GM19240 (cell line): ENCODE results near the gene BHLHE23.

Experiments
- DNase-seq: peaks from one replicate; pipeline ENCODE4 v3.0.0; 2011; ENCODE audit warnings: low spot score; ENCODE audit not compliant: insufficient read length

Gene BHLHE23

GRCh38 chr20:62991863-62992262 is 14.9 kb downstream of the BHLHE23 start:
- DNase-seq: no peak

- DNase-seq: no peak
Measured at GRCh38 chr20:62991196-62991807, 15.5 kb downstream of the BHLHE23 start.

DNA sequence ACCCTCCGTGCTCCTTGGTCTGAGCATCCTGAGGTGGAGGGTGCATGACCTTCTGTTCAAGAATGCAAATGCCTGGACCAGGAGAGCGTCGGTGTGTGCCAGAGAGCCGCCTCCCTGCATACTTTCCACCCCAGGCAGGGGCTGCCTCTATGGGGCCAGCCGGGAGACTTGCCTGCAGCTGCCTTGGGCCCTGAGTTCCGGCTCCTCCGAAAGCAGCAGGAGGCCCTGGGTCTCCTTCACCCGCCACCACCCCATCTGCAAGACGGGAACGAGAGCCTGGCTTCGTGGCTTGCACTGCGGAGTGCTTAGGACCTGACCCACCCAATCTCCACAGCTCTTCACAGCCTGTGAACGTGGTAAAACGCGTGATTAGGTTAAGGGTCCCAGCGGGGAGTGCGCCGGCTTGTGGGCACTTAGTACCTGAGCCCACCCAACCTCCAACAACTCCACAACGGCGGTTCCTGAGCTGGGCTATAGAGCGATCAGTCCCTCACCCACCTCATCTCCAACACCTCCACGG is 16.4 kb downstream of the BHLHE23 start:
- no peak for DNase-seq

DNA sequence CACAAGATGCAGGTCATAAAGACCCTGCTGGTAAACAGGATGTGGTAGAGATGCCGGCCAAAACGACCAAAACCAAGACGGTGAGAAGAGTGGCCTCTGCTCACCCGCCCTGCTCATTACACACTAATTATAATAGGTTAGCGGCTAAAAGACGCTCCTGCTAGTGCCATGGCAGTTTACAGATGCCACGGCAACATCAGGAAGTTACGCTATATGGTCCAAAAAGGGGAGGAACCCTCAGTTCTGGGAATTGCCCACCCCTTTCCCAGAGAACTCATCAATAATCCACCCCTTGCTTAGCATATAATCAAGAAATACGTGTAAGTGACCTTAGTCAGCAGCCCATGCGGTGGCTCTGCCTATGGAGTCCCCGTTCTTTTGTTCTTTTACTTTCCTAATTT is 17.6 kb downstream of the BHLHE23 start:
- DNase-seq: no peak

DNA sequence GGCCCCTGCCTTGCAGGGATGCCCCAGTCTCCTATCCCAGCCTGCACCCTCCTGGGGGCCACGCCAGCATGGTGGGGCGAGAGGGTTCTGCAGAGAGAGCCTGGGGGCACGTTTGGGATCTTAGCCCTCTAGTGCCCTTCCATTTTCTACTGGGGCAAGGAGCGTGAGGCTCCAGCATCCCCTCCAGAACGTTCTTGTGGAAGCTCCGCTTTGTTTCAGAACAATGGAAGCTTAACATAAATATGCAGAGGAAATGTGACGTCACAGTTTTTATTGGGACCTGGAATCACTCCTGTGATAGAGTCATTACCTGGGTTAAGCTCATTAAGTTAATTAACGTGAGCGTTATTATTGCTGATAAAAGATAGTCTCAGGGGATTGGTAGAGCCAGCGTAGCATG is 19.6 kb downstream of the BHLHE23 start:
- DNase-seq: no peak

DNA sequence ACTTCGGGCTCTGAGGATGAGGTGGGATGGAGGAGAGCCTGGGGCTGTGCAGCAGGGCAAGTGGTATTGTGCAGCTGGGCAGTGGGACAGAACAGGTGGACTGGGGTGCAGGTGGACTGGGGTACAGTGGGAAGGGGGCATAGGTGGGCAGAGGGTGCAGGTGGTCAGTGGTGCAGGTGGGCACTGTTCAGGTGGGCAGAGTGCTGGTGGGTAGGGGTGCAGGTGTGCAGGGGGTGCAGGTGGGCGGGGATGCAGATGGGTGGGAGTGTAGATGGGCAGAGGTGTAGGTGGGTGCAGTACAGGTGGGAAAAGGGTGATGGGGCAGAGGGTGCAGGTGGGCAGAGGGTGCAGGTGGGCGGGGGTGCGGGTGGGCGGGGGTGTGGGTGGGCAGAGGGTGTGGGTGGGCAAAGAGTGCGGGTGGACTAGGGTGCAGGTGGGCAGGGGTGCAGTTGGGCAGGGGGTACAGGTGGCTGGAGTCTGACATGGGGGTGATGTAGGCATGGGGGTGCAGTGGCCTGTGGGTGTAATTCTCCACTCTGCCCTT is 20.4 kb downstream of the BHLHE23 start:
- DNase-seq: no peak

- DNase-seq: no peak
Measured at GRCh38 chr20:62985444-62985778, 21.4 kb downstream of the BHLHE23 start.

DNA sequence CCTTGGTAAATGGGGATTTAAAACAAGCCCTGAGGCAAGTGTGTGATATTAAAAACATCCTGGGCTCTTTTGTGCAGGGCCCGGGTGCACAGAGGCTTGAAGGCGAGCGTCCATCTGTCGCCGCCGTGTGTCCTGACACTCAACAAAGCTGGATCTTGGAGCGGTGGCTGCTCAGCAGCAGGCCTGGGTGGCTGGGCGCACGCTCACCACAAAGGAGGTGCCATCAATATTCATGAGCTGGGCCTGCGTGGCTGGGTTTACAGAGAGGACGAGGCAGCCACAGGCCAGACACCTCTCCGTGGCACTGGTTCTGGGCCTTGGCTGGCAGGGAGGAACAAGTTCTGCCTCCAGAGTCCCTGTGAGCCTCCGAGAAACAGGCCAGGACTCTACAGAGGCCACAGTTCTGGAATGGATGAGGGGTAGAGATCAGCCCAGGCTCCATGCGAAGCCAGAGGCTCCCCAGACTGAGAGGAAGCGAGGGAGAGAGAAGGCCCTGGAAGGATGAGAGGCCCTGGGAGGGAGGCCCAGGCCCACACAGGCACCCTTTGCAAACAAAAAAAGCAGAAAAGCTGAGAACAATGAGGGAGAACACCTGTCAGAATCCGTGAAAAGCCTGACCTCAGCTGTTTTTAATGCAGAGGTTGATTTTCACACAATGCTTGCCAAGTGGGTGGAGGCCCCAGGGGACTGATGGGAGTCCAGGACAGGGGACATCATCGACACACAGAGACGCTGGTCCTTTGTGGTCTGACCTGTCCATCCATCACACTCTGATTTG is 21.9 kb downstream of the BHLHE23 start:
- no peak for DNase-seq

DNA sequence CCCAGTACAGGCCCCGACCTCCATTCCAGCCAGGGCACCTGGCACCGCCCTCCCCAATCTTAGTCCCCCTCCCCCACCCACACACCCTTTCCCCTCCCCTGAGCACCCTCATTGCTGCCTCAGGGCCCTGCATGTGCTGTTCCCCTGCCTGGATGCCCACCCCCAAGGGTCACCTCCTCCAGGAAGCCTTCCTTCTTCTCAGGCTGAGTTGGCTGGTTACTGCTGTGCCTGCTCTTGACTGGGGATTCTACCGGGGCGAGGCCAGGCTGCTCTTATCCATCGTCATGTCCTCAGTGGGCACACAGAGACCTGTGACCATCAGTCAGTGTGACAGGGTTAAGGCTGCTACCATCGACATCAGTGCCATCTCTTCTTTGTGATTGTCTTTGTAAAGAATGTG is 23.6 kb downstream of the BHLHE23 start:
- no peak for DNase-seq

DNA sequence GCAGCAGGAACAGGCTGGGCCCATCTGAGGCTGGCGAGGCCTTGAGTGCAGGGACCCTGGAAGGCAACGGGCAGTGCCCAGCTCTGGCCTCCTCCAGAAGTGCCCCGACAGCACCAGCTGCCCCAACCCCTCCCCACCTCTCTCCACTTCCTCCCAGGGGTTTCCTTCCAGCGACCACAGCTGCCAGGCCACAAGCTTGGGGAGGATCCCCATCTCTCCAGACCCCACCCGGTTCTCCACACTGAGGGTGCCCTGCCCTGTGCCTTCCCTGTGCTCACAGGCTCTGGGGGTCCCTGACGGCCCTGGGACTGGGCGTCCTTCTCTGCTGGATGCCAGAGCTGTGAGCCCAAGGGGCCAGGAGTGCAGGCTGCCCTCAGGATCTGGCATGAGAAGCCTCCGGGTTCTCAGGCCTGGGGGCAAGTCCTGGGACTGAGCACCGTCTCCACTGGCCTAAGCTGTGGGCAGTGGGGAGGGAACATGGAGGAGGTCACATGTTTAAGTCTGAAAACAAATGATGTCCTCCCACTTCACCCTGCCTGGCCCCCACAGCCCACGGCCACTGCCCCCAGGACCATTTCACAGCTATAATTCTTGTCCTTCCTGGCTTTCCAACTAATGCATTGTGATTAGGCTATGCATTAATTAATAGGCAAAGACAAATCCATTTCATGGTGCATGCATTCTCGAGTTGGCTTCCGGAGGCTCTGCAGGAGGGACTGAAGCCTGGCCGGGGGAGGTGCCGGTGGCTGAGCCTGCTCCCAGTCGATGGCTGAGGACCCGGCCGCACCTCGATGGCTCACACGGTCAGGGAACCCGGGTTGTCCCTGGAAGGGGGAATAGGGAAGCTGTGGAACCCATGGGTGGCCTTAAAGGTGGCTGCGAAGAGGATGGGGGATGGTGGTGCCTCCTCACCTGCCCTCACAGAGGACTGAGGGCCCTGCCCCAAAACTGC is 24.4 kb downstream of the BHLHE23 start:
- no peak for DNase-seq

- no peak for DNase-seq
Measured at GRCh38 chr20:62980970-62981369, 25.8 kb downstream of the BHLHE23 start.

- DNase-seq: no peak
Measured at GRCh38 chr20:62980380-62980960, 26.3 kb downstream of the BHLHE23 start.

- no peak for DNase-seq
Measured at GRCh38 chr20:62979876-62980373, 26.8 kb downstream of the BHLHE23 start.

DNA sequence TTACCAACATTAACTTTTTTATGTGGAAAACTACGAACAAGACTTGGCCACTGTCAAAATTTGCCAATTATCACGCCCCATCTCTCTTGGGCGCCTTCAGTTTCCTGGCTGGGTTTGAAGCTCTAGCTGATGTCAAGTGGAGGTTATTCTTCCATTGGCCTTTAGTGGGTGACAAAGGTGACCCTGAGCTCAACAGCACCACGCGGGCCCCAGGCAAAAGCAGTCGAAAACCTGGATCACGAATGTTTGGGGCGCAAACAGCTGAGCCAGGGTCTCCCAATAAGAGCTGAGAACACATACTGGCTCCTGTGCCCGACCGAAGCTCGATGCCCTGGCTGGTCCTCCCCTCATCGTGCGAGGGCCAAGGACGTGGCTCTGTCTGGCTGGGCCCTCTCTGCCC is 27.5 kb downstream of the BHLHE23 start:
- DNase-seq: no peak

DNA sequence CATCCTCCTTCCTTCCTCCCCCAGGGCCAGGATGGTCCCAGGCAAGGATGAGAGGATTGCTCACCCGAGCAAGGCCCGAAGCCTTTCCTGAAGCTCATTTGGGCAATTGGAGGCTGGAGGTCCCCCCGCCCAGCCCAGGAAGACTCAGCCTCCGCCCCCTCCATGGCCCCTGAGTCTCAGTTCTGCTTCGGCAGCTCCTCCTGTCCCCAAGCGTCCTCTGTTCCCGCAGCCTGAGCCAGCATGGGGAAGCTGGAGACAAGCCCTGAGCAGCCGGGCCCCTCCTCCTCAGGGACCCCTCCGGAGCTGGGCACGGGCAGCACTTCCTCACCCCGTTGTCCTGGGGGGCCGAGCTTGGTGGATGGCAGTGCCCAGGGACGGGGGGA is 28.2 kb downstream of the BHLHE23 start:
- no peak for DNase-seq

GRCh38 chr20:62977613-62978560 is 28.9 kb downstream of the BHLHE23 start:
- DNase-seq: peak; percentile 83

DNA sequence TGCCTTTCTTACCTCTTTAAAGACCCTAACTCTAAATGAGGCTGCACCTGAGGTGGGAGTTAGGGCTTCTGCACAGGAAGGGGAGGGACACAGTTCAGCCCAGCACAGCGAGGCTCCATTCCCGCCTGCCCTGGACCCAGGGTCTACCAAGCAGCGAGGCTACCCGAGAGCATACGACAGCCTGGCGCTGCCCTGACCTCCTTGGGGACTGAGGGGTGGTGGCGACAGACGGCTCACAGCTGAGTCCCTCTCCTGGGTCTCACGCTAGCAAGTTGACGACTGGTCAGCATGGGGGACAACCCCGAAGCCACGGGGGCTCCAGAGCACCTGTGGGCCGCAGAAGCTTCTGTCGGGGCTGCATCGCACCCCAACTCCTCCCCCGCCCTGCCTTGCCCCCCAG is 29.9 kb downstream of the BHLHE23 start:
- DNase-seq: no peak

DNA sequence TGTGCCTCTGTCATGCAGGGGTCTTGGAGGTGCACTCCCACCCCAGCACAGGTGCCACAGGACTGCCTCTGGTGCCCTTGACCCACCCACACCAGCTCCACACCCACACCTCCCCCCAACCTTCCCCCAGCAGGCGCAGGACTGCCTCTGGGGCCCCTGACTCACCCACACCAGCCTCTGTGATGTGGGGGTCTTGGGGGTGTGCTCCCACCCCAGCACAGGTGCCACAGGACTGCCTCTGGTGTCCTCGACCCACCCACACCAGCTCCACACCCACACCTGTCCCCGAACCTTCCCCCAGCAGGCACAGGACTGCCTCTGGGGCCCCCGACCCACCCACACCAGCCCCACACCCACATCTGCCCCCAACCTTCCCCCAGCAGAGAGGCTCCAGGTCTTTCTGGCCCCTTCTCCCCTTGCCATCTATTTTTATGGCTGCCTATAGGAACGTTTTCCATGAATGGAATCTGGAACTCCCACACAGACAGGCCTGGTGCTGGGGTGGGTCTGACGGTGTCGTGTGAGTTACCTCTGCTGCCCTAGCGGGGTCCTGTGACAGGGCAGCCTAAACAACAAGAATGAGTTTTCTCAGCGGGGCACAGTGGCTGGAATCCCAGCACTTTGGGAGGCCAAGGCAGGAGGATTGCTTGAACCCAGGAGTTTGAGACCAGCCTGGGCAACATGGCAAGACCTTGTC is 30.8 kb downstream of the BHLHE23 start:
- no peak for DNase-seq

GRCh38 chr20:62975251-62975760 is 31.5 kb downstream of the BHLHE23 start:
- DNase-seq: no peak
